ENCODE data around the gene EXD2.
"Not testable (repeated sequence)": the region's sequence is repeated elsewhere in the genome, so short reads cannot be mapped to it uniquely, and the experiment has no call there.

EXD2 gene

DNA sequence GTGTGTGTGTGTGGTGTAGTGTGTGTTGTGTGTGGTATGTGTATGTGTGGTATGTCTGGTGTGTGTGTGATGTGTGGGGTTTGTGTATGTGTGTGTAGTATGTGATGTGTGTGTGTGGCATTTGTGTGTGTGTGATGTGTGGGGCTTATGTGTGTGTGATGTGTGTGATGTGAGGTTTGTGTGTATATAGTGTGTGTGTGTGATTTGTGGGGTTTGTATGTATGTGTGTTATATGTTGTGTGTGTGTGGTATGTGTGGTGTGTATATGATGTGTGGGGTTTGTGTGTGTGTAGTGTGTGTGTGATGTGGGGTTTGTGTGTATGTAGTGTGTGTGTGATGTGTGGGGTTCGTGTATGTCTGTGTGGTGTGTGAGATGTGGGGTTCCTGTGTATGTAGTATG is 78.1 kb downstream of the EXD2 start:
- no peak overlapping the region for H3K4me3 ChIP-seq (ENCODE audit: low read depth, low read length)
- no peak for DNase-seq (ENCODE audit: low read depth)
- TF ChIP-seq, protein P1, sequence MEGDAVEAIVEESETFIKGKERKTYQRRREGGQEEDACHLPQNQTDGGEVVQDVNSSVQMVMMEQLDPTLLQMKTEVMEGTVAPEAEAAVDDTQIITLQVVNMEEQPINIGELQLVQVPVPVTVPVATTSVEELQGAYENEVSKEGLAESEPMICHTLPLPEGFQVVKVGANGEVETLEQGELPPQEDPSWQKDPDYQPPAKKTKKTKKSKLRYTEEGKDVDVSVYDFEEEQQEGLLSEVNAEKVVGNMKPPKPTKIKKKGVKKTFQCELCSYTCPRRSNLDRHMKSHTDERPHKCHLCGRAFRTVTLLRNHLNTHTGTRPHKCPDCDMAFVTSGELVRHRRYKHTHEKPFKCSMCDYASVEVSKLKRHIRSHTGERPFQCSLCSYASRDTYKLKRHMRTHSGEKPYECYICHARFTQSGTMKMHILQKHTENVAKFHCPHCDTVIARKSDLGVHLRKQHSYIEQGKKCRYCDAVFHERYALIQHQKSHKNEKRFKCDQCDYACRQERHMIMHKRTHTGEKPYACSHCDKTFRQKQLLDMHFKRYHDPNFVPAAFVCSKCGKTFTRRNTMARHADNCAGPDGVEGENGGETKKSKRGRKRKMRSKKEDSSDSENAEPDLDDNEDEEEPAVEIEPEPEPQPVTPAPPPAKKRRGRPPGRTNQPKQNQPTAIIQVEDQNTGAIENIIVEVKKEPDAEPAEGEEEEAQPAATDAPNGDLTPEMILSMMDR (IDR thresholded peaks at IDR 0.05; ENCODE audit: low read depth, low read length), result no peak

DNA sequence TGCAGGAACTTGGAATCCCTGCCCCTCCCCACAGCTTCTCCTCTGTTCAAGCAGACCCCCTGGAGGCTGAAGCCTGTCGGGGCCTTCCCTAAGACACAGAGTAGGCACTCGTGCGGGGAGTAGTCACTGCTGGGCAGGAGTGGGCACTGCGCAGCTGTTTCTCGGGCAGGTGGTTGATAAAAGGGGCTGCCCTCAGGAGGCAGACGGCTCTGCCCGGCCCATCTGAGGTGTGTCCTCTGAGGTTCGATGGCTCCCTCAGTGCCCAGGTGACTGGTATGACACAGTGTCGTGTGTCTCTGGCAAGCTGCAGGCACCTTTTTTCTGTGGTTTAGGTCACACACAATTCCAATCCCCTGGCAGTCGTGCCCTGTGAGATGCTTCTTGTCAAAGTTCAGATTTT is 78.8 kb downstream of the EXD2 start:
- DNase-seq (ENCODE audit: low read depth), result no peak
- H3K4me3 ChIP-seq (ENCODE audit: low read depth, low read length), result no peak overlapping the region
- TF ChIP-seq MYC (IDR thresholded peaks at IDR 0.05; ENCODE audit: low read depth, low read length) (no peak), POLR2A (IDR thresholded peaks at IDR 0.05; ENCODE audit: extremely low read depth, insufficient read length) (no peak)
- TF ChIP-seq, protein P1 (IDR thresholded peaks at IDR 0.05; ENCODE audit: low read depth, low read length), result no peak
- TF ChIP-seq, protein P2, sequence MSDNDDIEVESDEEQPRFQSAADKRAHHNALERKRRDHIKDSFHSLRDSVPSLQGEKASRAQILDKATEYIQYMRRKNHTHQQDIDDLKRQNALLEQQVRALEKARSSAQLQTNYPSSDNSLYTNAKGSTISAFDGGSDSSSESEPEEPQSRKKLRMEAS (IDR thresholded peaks at IDR 0.05; ENCODE audit: low read depth, low read length), result no peak

DNA sequence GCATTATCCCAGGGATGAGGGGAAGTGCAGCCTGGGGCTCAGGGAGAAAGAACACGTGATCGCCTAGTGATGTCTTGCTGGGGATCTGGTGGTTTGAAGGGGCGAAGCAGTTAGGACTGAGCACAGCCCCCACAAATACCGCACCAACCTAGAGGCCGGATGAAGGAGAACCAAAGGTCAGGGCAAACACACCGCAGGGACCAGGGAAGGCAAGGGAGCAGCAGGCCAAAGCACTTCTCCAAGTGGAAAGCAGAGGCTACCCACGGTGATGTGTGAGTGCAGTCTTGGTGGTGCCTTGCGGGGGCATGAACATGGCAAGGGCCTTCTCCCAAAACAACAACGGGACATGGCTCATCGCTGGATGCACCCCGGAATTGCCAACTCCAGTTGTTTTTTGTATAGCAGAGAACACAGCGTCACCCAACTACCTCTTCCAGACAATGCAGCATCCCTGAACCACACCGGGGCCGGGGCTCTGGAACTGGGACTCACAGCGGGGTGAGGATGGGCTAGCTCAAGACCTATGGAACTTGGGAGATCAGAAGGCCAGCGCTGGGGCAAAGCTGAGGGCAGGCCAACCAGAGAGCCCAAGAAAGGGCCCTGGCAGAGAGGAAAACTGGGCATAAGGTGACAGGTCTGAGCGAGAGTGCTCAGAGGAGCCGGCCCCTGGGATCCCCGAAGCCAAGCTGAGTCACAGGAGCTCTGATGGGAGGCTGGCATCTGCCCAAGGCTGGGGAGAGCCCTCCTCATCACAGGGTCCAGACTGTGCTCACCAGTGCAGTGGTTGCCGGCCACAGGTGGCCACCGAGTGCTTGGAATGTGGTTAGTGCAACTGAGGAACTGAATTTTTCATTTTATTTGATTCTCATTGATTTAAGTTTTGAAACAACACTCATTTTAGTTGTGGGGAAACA is 79.8 kb downstream of the EXD2 start:
- H3K4me3 ChIP-seq (ENCODE audit: low read depth, low read length), result no peak overlapping the region
- TF ChIP-seq MYC (IDR thresholded peaks at IDR 0.05; ENCODE audit: low read depth, low read length) (no peak), POLR2A (IDR thresholded peaks at IDR 0.05; ENCODE audit: extremely low read depth, insufficient read length) (no peak)
- TF ChIP-seq, protein P1 (IDR thresholded peaks at IDR 0.05; ENCODE audit: low read depth, low read length), result no peak
- TF ChIP-seq, protein P2 (IDR thresholded peaks at IDR 0.05; ENCODE audit: low read depth, low read length), result no peak
- no peak for DNase-seq (ENCODE audit: low read depth)

DNA sequence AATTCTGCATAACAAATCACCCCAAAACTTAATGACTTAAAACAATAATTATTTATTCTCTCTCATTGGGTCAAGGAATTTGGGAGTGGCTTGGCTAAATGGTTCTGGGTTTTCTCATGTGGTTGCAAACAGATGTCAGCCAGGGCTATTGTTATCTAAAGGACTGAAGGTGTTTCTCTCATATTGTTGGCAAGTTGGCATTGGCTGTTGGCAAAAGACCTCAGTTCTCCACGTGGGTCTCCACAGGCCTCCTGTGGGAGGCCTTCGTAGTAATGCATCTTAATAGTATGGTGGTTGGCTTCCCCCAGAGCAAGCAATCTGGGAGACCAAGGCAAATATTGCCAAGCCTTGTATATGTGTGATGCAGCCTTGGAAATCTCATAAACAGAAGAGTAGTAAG is 83.0 kb downstream of the EXD2 start:
- no peak for TF ChIP-seq POLR2A (IDR thresholded peaks at IDR 0.05; ENCODE audit: extremely low read depth, insufficient read length)
- no peak for TF ChIP-seq MYC (IDR thresholded peaks at IDR 0.05; ENCODE audit: low read depth, low read length)
- TF ChIP-seq, protein P2 (IDR thresholded peaks at IDR 0.05; ENCODE audit: low read depth, low read length), result no peak
- TF ChIP-seq, protein P1 (IDR thresholded peaks at IDR 0.05; ENCODE audit: low read depth, low read length), result no peak
- DNase-seq (ENCODE audit: low read depth), result no peak
- no peak overlapping the region for H3K4me3 ChIP-seq (ENCODE audit: low read depth, low read length)

DNA sequence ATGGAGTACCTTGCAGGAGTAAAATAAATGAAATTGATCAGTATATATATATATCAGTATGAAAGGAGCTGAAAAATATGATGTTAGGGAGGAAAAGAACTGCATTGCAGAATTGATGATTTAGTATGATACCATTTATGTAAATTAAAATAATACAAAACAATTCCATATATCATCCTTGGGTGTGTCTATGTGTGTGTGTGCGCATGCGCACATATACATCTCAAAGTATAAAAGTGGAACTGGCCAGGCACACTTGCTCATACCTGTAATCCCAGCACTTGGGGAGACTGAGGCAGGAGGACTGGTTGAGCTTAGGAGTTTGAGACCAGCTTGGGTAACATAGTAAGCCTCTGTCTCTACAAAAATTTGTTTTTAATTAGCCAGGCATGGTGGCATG is 84.0 kb downstream of the EXD2 start:
- TF ChIP-seq, protein P2 (IDR thresholded peaks at IDR 0.05; ENCODE audit: low read depth, low read length), result no peak
- TF ChIP-seq POLR2A (IDR thresholded peaks at IDR 0.05; ENCODE audit: extremely low read depth, insufficient read length), result no peak
- TF ChIP-seq MYC (IDR thresholded peaks at IDR 0.05; ENCODE audit: low read depth, low read length), result no peak
- TF ChIP-seq, protein P1 (IDR thresholded peaks at IDR 0.05; ENCODE audit: low read depth, low read length), result no peak
- H3K4me3 ChIP-seq (ENCODE audit: low read depth, low read length), result no peak overlapping the region
- no peak for DNase-seq (ENCODE audit: low read depth)

DNA sequence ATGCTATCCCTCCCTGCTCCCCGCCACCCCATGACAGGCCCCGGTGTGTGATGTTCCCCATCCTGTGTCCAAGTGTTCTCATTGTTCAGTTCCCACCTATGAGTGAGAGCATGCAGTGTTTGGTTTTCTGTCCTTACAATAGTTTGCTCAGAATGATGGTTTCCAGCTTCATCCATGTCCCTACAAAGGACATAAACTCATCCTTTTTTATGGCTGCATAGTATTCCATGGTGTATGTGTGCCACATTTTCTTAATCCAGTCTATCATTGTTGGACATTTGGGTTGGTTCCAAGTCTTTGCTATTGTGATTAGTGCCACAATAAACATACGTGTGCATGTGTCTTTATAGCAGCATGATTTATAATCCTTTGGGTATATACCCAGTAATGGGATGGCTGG is 86.1 kb downstream of the EXD2 start:
- H3K4me3 ChIP-seq (ENCODE audit: low read depth, low read length); DNase-seq (ENCODE audit: low read depth): not testable (repeated sequence)
